Skin of body (tissue), 2 donors: ENCODE measurements around the gene CMTM8. TPM values are rescaled to one million over a fixed set of nuclear protein-coding genes. Genes with fewer than 3 reads are reported as not detected.

Experiments used
- DNase-seq: peaks from one replicate; lab custom pipeline; 2025; lab: John Stamatoyannopoulos, UW
- total RNA-seq: library from RNA; depleted of rRNA; stranded (reverse); fragments of >200 nt; gene quantifications from one replicate; pipeline ENCODE4 v1.2.3, GENCODE V29; 2014

Gene CMTM8
- total RNA-seq, 1 donor from 2014 or later: 2.8 TPM

DNA sequence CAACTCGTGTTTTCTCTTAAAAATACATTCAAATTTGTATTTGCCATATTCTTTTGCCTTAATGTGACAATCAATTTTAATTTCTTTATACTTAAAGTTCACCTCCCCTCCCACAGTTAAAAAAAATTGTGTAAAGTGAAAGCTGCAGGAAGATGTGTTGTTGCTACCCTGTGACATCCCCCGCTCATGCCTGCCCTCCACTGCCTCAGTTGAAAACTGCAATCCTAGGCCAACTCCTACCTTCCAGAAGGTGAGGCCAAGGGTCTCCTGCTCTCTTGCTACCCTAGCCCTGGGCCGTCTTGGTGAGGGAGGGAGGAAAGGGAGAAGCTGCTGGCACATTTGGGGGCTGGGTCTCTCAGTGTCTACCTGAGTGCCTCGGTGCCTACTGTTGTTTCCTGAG lies 96.2 kb downstream of the CMTM8 start:
- DNase-seq: no peak

DNA sequence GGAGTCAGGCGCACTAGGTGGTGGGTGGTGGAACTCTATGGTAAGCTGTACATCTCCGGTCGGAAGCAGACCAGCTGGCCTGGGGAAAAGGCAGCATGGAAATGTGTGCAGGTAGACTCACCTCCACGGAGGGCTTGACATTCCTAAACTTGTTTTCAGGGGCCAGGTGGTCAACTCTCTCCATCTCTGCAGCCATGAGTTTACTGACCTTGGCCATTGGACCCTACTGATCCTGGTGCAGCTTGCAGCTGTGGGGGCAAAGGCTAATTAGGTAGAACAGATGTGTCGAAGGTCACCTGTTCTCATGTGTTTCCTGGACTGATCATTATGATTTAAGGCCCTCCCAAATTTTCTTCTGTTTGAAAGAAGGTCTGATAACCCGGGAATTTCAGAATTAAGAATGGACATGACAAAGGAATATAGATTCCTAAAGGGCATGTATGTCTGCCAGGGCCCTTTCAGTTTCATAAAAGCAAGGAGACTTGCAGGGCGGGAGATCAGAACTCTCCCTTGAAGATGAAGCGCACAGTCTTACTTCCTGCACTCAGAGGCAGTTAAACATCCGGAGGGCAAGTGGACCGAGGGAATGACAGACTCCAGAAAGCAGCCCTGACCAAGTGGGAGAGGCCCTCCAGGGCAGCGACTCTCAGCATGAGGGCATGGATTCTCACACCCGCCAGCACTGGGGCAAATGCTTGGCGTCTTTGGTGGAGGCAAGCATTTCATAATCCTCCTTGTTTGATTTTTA lies 97.1 kb downstream of the CMTM8 start:
- no peak for DNase-seq

DNA sequence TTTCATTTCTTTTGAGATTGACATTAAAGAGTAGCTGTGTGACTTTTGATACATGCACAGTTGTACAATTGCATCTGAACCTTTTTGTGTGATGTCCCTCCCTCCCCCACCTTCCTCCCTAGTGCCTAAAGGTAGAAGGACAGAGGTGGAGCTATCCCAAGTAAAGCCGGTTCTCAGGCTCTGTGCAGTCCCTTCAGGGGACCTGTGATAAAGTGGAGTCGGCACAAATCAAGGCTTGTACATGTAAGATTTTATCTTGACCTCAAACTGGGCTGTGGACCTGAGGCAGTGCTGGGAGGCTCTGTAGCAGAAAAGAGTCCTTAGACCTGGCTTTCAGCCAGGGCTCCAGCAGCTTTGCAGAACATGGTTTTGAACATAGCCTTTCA lies 97.6 kb downstream of the CMTM8 start:
- DNase-seq: no peak

DNA sequence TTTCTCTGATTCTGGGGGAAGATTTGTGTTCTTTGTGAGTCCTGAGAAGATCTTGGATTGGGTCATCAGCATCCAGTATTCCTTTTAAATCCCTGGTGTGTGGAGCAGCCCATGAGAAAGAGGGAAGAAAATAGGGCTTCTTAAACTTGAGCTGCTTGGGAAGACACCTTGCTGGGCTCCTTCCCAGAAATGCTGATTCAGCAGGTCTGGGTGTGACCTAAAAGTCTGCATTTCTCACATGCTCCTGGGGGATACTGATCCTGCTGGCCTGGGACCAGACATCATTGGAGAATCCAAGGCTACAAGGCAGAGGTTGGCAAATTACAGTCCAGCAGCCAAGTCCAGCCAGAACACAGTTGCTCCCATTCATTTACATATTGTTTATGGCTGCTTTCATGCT lies 99.0 kb downstream of the CMTM8 start:
- DNase-seq: no peak

DNA sequence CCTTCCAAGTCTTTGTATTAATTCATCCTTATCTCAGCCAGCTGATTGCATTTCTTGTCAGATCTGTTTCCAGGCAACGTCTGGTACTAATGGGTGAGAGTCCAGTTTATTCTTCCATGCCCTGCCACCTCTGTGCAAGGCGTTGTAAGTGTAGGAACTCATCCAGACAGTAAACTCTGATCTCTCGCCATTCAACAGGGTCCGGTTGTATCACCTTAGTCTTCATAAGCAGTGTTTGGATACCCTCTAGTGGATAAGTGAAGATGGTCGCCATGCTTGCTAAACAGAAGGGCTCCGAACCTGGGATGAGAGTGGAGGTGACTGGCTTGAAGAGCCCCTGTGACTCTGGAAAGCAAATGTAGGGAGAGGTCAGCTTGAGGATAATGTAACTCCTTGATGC lies 101.6 kb downstream of the CMTM8 start:
- DNase-seq: peak; percentile 6

DNA sequence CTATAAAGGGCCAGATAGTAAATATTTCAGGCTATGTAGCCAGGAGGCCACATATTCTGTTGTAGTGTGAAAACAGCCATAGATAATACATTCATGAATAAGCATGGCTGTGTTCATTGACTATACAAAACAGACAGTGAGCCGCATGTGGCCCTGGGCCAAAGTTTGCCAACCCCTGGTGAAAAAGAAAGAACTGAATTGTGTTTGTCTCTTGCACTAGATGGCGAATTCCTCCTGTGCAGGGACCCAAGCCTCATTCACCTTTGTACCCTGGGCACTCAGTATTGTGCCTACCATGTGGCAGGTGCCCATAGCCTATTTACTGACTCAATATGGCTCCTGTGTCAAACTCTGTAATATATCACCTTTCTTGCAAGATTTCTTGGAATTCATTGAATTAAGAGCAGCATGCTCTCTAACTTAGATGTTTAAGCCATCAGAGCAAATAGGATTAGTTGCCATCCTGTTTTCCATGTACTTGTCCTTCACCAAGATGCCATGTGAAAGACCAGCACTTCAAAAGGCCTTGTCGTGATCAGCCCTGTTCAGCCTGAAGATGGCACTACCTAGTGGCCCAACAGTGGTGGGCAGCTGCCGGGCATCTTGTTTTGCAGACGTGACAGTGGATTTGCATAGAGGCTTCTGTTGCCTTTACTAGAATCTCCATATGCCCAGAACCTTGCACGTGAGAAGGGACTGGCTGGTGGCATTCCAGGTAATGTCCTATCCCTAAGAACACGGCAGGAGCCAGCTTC lies 102.3 kb downstream of the CMTM8 start:
- no peak for DNase-seq

DNA sequence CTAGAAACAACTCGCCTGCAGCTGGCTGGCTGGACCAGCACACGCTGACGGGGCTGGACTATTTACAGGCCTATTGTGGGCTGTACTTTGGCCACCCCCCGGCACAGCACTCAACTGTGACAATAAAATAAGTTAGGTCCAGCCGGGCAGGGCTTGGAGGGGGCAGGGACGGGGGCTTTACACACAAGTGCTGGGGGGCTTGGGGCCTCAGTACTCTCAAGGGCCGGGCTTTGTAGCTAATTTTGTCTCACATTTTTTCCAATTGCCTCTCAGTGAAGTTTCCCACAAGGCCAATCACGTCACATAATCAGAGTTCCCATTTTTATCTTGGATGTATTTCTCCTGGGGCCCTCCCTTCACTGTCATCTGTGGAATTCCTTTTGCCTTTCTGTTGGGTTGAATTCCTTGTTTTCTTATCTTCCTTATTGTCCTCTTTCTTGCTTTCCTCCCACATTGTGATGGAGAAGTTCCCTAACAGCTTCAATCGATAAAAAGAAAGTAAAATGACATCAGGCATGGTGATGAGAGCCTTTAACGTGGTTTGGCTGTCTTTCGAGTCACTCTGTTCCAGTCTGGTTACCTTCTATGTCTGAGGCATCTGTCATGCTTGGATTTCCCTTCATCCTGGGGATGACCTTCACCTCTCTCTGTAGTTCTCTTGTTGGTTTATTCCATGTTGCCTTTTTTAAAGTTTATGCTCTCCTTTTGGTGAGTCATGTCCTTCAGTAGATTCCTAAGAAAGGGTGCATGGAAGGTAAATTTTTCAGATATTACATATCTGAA lies 109.1 kb downstream of the CMTM8 start:
- DNase-seq: no peak

DNA sequence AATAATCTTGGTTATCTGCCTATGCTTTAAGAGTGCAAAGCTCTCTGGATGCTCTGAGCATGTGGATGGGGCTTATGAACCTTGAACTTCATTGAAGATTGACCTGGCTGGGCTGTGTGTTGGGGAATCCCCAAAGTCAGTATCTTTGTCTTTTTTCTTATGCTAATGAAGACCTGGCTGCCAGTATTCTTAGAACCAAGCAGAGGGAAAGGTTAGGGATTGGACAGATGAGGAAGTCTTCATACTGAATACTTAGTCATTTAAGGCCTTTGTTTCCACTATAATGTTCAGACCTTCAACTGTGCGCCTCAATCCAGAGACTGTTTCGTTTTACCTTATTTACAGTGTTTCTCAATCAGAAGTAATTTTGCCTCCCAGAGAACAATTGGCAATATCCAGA lies 110.7 kb downstream of the CMTM8 start:
- DNase-seq: no peak

DNA sequence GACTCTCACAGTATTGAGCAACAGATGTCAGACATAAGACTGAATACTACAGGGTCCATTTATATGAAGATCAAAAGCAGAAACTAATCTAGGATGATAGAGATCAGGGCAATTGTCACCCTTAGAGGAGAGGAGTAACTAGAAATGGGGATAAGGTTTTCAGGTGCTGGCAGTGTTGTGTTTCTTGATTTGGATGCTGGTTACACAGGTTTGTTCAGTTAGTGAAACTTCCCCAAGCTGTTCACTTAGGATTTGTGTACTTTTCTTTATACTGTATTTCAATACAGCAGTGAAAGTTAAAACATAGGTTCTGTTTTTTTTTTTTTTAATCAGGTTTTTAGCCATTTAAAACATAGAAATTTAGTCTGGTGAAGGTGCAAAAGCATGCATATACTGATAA lies 114.1 kb downstream of the CMTM8 start:
- no peak for DNase-seq

DNA sequence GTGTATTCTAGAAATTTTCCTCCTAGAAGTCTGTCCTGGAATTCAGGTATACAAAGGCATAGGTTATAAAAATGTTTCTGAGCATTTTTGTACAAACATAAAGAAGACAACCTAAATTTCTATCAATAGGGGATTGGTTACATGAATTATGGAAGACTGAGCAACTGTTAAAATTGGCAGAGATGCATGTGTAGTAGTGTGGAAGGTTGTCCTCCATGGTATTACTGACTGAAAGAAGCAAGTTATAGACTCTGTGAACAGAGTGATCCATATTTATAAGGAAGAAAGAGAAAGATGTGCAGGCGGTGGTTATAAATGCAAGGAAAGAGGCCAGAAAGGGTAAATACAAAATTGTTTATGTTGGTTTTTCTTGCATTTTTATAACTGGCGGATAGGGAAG lies 114.9 kb downstream of the CMTM8 start:
- DNase-seq: no peak

DNA sequence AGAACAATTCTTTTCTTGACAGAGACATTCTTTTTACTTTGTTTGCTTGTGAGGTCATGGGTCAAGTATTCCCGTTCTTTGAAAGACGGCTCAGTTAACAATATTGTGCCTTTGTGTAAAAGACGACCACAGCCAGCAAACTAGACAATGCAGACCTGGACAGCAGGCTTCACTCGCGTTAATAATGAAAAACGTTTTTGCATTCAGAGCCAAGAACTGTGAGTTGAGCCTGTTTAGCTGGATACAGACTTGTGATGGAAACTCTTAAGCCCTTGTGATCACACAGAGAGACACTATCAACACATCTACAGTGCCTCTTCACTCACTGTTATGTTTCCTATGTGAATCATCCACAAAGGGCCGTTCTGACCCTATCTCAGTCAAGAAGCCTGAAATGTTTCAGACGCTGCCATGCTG lies 115.9 kb downstream of the CMTM8 start:
- DNase-seq: no peak

DNA sequence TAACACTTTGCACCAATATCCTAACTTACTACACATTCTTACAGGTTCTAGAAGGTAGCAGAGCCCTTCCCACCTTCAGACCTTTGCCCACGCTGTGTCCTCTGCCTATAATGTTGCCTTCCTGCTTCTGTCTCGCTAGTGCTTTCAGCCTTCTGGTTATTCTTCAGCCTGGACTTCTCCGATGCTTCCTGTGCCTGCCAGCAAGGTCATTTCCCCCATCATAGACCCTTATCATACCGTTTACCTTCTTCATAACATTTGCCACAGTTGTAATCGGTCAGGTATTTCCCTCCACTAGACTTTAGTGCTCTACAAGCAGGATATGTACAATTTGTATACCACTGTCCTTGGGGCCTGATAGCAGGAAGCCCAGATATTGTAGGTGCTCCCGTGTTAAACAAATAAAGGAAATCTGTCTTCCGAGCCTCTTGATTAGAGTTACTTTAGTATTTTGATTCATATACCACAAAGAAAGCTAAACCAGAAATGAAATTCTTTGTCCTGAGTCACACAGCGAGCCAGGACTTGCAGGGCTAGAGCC lies 117.3 kb downstream of the CMTM8 start:
- no peak for DNase-seq

DNA sequence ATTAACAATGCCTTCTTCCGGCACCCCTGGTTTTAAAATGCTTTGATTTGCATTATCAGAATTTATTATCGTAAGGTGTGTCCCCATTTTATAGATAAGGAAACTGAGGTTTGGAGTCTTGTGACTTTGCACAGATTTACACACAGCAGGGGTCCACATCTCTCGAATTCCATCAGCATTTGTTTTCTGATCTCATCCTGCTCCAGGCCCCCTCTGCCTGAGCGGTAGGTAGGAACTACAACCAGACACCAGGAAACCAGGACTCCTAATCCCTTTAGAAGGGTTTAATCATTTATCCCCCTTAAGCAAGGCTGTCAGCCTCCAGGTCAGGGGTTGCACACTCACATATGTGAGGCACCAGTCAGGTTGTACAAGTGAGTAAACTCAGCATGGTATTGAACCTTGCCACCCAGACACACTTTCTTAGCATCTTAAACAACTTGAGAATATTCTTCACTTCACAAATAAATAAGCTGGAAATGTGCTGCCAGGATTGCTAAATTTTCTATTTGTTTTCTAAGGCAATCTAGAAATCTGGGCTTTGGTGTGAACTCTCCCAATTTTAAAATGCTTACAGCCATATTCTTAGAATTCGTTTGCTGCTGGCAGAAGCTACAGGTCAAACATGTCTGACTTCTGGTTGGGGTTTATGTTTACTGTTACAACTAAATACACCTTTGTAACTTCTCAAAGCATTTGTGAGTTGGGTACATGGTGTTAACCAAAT lies 121.4 kb downstream of the CMTM8 start:
- DNase-seq: no peak

DNA sequence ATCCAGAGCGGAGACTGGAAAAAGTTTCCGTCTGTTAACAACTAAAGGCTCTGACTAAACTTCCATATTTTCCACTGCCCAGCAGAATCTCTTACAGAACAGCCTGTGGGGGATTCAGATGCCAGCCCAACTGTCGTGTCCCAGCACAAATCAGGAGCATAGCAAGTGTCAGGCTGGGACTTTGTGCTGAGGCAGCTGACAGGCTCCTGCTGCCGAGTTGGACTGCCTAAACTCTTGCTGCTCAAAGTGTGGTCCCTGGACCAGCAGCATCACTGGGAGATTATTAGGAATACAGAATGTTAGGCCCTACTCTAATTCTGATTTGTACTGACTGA lies 122.0 kb downstream of the CMTM8 start:
- no peak for DNase-seq

DNA sequence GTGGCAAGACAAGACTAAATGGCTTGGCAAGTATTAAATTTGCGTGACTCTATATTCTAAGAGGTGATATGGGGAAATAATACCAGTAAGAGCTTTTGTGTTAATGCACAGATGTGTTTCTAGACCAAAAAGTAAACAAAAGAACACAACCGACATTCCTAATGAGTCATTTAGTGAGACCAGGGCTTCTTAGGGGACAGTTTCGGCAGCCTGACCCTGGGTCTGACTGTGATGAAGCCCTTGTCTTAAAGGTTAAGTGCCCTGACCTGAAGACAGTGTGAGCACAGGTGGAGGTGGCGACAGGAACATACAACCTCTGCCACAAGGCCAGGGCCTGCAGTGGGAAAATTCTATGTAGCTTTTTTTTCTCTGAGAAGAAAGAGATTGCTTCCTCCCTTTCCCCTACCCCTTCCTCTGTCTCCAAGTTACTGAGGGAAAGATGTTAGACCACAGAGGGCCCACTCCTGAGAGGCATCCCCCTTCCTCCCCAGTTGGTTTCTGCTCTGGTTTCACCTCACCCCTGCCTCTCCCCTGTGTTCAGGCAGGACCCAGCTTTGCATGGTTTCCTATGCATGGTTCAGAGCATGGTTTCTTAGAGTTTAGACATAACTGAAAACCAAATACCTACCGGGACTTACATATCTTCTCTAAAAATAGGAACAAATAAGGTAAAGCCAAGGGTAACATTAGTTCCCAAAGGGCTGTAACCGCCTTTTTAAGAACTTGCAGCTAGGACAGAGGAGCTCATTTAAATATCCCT lies 128.3 kb downstream of the CMTM8 start:
- no peak for DNase-seq

DNA sequence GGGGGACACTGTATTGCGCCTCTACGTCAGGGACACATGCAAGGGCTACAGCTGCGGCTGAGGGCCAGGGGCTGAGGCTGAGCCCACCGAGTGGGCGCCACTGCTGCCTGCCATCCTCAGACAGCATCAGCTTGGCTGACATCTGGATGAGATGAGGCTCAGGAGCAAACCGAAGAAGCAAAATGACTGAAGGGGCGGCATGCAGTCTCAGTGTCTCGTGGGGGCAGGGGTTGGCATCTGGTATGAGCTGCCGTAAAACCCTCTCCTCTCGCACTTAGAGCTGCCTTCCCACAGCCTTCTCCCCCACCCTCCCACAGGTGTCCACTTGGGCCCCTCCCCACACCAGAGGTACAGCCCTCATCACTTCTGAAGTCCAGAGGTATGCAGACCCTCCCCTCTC lies 129.0 kb downstream of the CMTM8 start:
- no peak for DNase-seq

DNA sequence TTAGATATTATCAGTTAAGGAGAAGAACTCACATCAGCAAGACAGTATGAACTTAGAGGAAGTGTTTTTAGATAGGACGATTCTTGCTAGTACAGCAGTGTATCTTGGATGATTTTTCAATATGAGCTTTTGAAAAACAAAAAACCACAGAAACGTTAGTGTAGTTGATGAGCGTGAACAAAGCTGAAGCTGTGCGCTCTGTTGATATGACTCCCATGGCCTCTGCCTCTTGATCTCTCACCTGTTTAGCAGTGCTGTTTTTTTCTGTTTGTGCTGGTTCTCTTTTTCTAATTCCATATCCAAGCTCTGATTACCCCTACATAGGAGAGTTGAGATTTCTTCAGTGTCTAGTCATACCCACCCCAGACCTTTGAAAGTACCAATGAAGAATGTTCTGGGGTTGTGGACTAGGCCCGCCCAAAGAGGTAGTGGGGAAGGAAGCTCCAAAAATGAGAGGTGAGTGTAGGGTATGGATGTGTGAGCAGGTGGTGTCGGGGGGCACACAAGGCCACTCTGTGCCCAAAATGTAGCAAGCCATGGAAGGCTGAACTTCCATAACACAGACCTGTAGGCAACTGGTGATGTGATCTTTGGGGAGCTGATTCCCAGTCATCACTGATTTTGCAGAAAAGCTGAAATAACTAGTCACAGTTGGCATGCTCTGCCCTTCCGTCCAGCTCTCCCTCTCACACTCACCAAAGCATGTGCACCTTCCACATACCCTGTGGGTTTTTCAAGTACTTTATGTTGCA lies 133.2 kb downstream of the CMTM8 start:
- no peak for DNase-seq

DNA sequence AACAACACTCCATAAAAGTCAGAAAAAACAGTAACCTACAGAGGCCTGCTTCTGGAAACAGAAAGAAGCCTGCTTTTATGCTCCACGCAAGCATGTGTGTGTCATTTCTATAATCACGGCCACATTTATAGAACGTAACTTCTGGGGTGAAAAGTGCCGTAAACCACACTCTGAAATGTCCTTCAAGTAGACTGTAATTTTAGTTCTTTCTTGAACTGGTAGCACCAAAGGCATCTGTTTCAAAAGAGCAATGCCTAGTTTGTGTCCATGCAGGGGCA lies 133.7 kb downstream of the CMTM8 start:
- no peak for DNase-seq

DNA sequence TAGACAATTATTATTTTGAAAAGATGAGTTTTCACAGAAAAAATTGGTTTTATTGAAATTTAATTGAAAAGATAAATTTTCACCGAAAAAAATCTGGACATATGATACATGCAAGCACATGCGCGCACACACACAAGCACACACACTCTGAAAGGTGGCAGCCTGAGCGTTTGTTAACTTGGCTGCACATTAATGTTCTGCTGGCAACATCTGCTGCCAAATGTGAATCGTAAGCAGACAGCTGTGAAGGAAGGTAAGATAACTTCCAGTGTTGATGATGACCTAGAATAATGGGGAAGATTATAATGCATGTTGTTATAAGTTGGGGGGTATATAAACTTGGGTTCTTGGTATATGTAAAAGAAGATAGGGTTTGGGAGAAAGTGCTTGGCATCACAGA lies 134.8 kb downstream of the CMTM8 start:
- DNase-seq: no peak

DNA sequence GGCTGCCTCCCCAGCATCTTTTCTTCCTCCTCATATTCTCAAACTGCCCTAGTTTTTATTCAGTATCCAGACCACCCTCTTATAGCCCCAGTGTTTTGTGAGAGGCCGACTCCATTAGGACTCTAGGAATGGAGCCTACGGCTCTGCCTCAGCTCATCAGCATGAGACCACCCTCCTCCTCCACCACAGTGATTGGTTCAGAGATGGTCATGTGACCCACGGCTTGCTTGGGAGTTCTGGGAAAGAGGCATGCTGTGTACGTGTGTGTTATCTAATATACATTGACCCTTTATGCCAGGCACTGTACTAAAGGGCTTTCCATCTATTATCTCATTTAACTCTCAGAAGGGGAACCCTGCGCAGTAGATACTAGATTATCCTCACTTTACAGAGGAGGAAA lies 135.4 kb downstream of the CMTM8 start:
- DNase-seq: no peak
